ENCODE data around the gene TMEM255B.

TMEM255B gene

GRCh38 chr13:113819341-113819730 lies 60.3 kb downstream of the TMEM255B start:
- TF ChIP-seq CTCF (IDR thresholded peaks at IDR 0.05; ENCODE audit: low read length) (no peak), EZH2phosphoT487 (IDR thresholded peaks at IDR 0.05; ENCODE audit: low read length) (no peak), EZH2 (optimal IDR thresholded peaks at IDR 0.05; ENCODE audit: low read depth, low read length) (no peak)
- Histone ChIP-seq H3K4me3 (ENCODE audit: low read length) (no peak overlapping the region), H3K36me3 (replicated peaks; ENCODE audit: insufficient read depth, low read length) (peaks cover 12% of the 10 kb centered on the region; the same call in 1 of the 2 replicates), H3K4me2 (ENCODE audit: low read depth, low read length) (no peak overlapping the region), H3K79me2 (ENCODE audit: low read length) (no peaks in the 10 kb centered on the region; the same call in 1 of the 2 replicates), H3K9me2 (replicated peaks; ENCODE audit: insufficient read depth, low read length) (no peaks in the 10 kb centered on the region), H3F3A (ENCODE audit: insufficient read depth, low read length) (peaks cover 63% of the 10 kb centered on the region), H3K9ac (ENCODE audit: low read length) (no peak overlapping the region), H3K9me3 (replicated peaks; ENCODE audit: insufficient read depth, low read length) (no peaks in the 10 kb centered on the region), H3K27ac (ENCODE audit: low read length) (no peak overlapping the region), H4K20me1 (ENCODE audit: insufficient read depth, low read length) (no peaks in the 10 kb centered on the region), H3K4me1 (ENCODE audit: low read length) (peaks cover 6% of the 10 kb centered on the region), H2AFZ (ENCODE audit: low read length) (no peak overlapping the region), H3K27me3 (replicated peaks; ENCODE audit: insufficient read depth, low read length) (no peaks in the 10 kb centered on the region)
- no peak for DNase-seq

DNA sequence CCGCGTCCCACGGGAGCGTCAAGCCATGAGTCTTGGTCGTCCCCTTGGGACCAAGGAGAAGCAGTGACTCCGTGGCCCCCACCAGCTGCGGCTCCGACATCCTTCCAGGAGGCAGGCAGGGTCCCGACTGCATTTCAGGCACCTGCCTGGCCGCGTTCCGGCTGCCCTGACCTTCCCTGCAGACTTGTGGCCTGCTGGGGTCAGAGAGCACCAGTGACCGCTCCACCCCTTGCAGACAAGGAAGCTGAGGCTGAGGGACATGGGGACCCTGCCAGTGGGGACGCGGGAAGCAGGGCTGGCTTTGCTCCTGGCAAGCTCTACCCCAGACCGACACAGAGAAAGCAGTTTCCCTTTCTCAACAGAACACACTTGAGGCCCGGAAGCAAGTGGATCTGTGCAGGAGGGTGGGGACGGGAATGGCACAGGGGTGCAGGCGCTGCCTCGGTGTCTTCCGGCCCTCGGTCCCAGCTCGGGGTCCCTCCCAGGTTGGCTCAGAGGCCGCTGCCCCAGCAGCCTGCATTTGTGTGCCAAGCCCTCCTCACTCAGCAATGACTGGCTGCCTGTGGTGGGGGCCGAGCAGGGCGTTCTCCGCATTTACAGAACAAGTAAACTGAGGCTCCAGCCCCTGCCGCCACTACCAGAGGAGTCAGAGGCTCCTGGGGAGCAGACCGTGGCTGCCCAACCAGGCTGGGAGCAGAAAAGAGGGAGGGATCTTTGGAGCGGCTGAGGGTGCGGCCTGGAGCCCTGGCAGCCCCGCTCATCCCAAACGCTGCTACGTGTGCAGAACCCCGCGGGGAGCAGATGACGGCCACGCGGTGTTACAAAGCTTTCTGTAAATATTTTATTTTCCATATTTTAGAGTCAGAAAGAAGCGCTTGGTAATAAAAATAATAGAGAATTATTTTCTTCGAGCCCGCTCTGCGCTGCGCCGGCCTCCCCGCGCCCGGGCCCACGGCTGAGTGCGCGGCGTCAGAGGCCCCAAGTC lies 61.0 kb downstream of the TMEM255B start:
- Histone ChIP-seq H3K4me3 (ENCODE audit: low read length) (no peak overlapping the region), H3K79me2 (ENCODE audit: low read length) (no peaks in the 10 kb centered on the region; the same call in 1 of the 2 replicates), H3K27ac (ENCODE audit: low read length) (no peak overlapping the region), H3K9me2 (replicated peaks; ENCODE audit: insufficient read depth, low read length) (no peaks in the 10 kb centered on the region), H3F3A (ENCODE audit: insufficient read depth, low read length) (peaks cover 63% of the 10 kb centered on the region), H3K9me3 (replicated peaks; ENCODE audit: insufficient read depth, low read length) (no peaks in the 10 kb centered on the region), H4K20me1 (ENCODE audit: insufficient read depth, low read length) (no peaks in the 10 kb centered on the region), H3K9ac (ENCODE audit: low read length) (no peak overlapping the region), H2AFZ (ENCODE audit: low read length) (no peak overlapping the region), H3K4me2 (ENCODE audit: low read depth, low read length) (no peak overlapping the region), H3K36me3 (replicated peaks; ENCODE audit: insufficient read depth, low read length) (peaks cover 12% of the 10 kb centered on the region; the same call in 1 of the 2 replicates), H3K27me3 (replicated peaks; ENCODE audit: insufficient read depth, low read length) (no peaks in the 10 kb centered on the region), H3K4me1 (ENCODE audit: low read length) (peaks cover 4% of the 10 kb centered on the region)
- no peak for TF ChIP-seq CTCF (IDR thresholded peaks at IDR 0.05; ENCODE audit: low read length)
- TF ChIP-seq EZH2phosphoT487 (IDR thresholded peaks at IDR 0.05; ENCODE audit: low read length), result no peak
- TF ChIP-seq EZH2 (optimal IDR thresholded peaks at IDR 0.05; ENCODE audit: low read depth, low read length), result no peak
- no peak for DNase-seq

- no peaks in the 10 kb centered on the region; the same call in 1 of the 2 replicates for H3K79me2 ChIP-seq (ENCODE audit: low read length)
- no peak overlapping the region for H3K4me2 ChIP-seq (ENCODE audit: low read depth, low read length)
- no peak overlapping the region for H3K9ac ChIP-seq (ENCODE audit: low read length)
- no peaks in the 10 kb centered on the region for H3K27me3 ChIP-seq (replicated peaks; ENCODE audit: insufficient read depth, low read length)
- no peaks in the 10 kb centered on the region for H3K9me2 ChIP-seq (replicated peaks; ENCODE audit: insufficient read depth, low read length)
- H3K4me3 ChIP-seq (ENCODE audit: low read length), result no peak overlapping the region
- no peak overlapping the region for H3K27ac ChIP-seq (ENCODE audit: low read length)
- H3K36me3 ChIP-seq (replicated peaks; ENCODE audit: insufficient read depth, low read length), result peaks cover 12% of the 10 kb centered on the region; the same call in 1 of the 2 replicates
- TF ChIP-seq CTCF (IDR thresholded peaks at IDR 0.05; ENCODE audit: low read length) (no peak), EZH2 (optimal IDR thresholded peaks at IDR 0.05; ENCODE audit: low read depth, low read length) (no peak), EZH2phosphoT487 (IDR thresholded peaks at IDR 0.05; ENCODE audit: low read length) (no peak)
- H3K4me1 ChIP-seq (ENCODE audit: low read length), result peaks cover 4% of the 10 kb centered on the region
- no peaks in the 10 kb centered on the region for H4K20me1 ChIP-seq (ENCODE audit: insufficient read depth, low read length)
- DNase-seq, result no peak
- H3K9me3 ChIP-seq (replicated peaks; ENCODE audit: insufficient read depth, low read length), result no peaks in the 10 kb centered on the region
- peaks cover 63% of the 10 kb centered on the region for H3F3A ChIP-seq (ENCODE audit: insufficient read depth, low read length)
- H2AFZ ChIP-seq (ENCODE audit: low read length), result no peak overlapping the region
These were observed 62.0 kb downstream of the TMEM255B start for GRCh38 chr13:113820813-113821651.
